ENCODE measurements around the gene RAB17.

Gene RAB17

GRCh38 chr2:237575869-237576862 lies 14.4 kb downstream of the RAB17 start:
- no peak for DNase-seq

- no peak for DNase-seq
Observed at GRCh38 chr2:237574894-237575868, 15.4 kb downstream of the RAB17 start.

GRCh38 chr2:237574467-237574866 lies 16.1 kb downstream of the RAB17 start:
- DNase-seq, result no peak

GRCh38 chr2:237573721-237574415 lies 16.7 kb downstream of the RAB17 start:
- DNase-seq, result no peak

GRCh38 chr2:237572742-237573101 lies 17.8 kb downstream of the RAB17 start:
- no peak for DNase-seq

GRCh38 chr2:237572021-237572741 lies 18.4 kb downstream of the RAB17 start:
- DNase-seq, result peak; percentile 62

- DNase-seq, result no peak
Observed at GRCh38 chr2:237571551-237571950, 19.0 kb downstream of the RAB17 start.

GRCh38 chr2:237570776-237571335 lies 19.7 kb downstream of the RAB17 start:
- no peak for DNase-seq

GRCh38 chr2:237569896-237570295 lies 20.6 kb downstream of the RAB17 start:
- no peak for DNase-seq

- DNase-seq, result no peak
Observed at GRCh38 chr2:237569041-237569440, 21.5 kb downstream of the RAB17 start.

- DNase-seq, result no peak
Observed at GRCh38 chr2:237568121-237568660, 22.3 kb downstream of the RAB17 start.

GRCh38 chr2:237567276-237568029 lies 23.1 kb downstream of the RAB17 start:
- no peak for DNase-seq

- no peak for DNase-seq
Observed at GRCh38 chr2:237566401-237567235, 23.9 kb downstream of the RAB17 start, which contains the start of gene PRLH. TSS of gene PRLH (plus strand) at chr2:237566574. CDS start at chr2:237566574, 0 bp downstream.

- DNase-seq, result no peak
Observed at GRCh38 chr2:237565974-237566373, 24.6 kb downstream of the RAB17 start.

GRCh38 chr2:237564526-237565131 lies 25.9 kb downstream of the RAB17 start:
- no peak for DNase-seq

- DNase-seq, result no peak
Observed at GRCh38 chr2:237563816-237564215, 26.7 kb downstream of the RAB17 start.

- DNase-seq, result no peak
Observed at GRCh38 chr2:237561221-237561620, 29.3 kb downstream of the RAB17 start.

- DNase-seq, result peak; percentile 51
Observed at GRCh38 chr2:237558961-237559641, 31.4 kb downstream of the RAB17 start.

- DNase-seq, result no peak
Observed at GRCh38 chr2:237557633-237558015, 32.9 kb downstream of the RAB17 start.
